Liver (tissue), 3 donors: Measurements from ENCODE around the gene MED27.

ENCODE experiments used
- EGR1 ChIP-seq, 2 donors: IDR thresholded peaks; 2 replicates each; pipeline ENCODE4 v1.6.1; 2016 to 2018; ENCODE audit warnings: antibody characterized with exemption in 2 of 2, low read depth in 2 of 2
- FOXA1 ChIP-seq: IDR thresholded peaks from 2 replicates; pipeline ENCODE4 v1.6.1; 2016; ENCODE audit warnings: antibody characterized with exemption
- MAX ChIP-seq: IDR thresholded peaks from 2 replicates; pipeline ENCODE4 v1.6.1; 2016; ENCODE audit warnings: antibody characterized with exemption
- RAD21 ChIP-seq, 2 donors: IDR thresholded peaks; 2 replicates each; pipeline ENCODE4 v1.6.1; 2016; ENCODE audit warnings: antibody characterized with exemption in 2 of 2, mild to moderate bottlenecking in 2 of 2
- TAF1 ChIP-seq: conservative IDR thresholded peaks from 2 replicates; pipeline ENCODE4 v1.6.1; 2016; ENCODE audit warnings: antibody characterized with exemption, mild to moderate bottlenecking
- TF ChIP-seq, protein P1 (sequence below): fragments of 150-350 bp; IDR thresholded peaks from 2 replicates; pipeline ENCODE4 v1.5.1; 2017; ENCODE audit warnings: improper control_type of control experiment, low read depth, low read length; ENCODE audit not compliant: missing input control
- TF ChIP-seq, protein P2 (sequence below): IDR thresholded peaks from 2 replicates; pipeline ENCODE4 v1.6.1; 2016; ENCODE audit warnings: antibody characterized with exemption, mild to moderate bottlenecking
- donor health status: healthy.
- donor health status: healthy.

DNA sequence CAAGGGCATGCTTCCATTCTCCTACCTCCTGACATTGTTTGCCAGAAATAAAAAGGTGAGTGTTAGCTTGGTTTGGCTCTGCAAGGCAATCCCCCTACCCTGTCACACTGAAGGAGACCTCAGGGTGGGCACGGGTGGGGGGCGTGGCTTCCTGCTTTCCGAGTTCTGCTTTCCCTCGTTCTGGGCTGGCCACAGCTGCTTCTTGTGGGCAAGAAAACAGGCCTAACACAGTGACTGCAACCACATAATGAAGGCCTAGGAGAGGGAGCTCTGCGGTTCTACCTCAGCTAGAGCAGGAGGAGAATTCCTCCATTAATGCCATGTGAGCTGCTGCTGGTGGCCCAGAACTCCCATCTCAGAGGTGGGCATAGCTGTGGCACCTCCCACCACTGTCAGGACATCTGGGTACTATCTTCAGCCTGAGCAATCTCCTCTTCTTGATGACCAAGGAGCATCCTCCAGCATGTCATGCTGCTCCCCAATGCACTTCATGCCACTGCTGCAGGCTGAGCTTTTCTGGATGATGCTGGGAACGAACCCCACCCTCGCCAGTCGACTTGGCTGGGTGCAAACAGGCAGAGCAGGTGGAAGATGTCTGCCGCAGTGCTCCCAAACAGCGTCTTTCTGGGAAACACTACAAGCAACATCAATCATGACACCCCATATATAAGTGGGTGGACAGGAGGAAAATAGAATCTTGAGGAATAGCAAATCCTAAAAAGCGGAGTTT lies 200.3 kb downstream of the MED27 start:
- TF ChIP-seq, protein P1, sequence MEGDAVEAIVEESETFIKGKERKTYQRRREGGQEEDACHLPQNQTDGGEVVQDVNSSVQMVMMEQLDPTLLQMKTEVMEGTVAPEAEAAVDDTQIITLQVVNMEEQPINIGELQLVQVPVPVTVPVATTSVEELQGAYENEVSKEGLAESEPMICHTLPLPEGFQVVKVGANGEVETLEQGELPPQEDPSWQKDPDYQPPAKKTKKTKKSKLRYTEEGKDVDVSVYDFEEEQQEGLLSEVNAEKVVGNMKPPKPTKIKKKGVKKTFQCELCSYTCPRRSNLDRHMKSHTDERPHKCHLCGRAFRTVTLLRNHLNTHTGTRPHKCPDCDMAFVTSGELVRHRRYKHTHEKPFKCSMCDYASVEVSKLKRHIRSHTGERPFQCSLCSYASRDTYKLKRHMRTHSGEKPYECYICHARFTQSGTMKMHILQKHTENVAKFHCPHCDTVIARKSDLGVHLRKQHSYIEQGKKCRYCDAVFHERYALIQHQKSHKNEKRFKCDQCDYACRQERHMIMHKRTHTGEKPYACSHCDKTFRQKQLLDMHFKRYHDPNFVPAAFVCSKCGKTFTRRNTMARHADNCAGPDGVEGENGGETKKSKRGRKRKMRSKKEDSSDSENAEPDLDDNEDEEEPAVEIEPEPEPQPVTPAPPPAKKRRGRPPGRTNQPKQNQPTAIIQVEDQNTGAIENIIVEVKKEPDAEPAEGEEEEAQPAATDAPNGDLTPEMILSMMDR, result no peak
- TF ChIP-seq EGR1 (IDR thresholded peaks at IDR 0.05; ENCODE audit: low read depth in 2 of 2), result no peak
- no peak for TF ChIP-seq TAF1
- no peak for TF ChIP-seq MAX
- TF ChIP-seq, protein P2, sequence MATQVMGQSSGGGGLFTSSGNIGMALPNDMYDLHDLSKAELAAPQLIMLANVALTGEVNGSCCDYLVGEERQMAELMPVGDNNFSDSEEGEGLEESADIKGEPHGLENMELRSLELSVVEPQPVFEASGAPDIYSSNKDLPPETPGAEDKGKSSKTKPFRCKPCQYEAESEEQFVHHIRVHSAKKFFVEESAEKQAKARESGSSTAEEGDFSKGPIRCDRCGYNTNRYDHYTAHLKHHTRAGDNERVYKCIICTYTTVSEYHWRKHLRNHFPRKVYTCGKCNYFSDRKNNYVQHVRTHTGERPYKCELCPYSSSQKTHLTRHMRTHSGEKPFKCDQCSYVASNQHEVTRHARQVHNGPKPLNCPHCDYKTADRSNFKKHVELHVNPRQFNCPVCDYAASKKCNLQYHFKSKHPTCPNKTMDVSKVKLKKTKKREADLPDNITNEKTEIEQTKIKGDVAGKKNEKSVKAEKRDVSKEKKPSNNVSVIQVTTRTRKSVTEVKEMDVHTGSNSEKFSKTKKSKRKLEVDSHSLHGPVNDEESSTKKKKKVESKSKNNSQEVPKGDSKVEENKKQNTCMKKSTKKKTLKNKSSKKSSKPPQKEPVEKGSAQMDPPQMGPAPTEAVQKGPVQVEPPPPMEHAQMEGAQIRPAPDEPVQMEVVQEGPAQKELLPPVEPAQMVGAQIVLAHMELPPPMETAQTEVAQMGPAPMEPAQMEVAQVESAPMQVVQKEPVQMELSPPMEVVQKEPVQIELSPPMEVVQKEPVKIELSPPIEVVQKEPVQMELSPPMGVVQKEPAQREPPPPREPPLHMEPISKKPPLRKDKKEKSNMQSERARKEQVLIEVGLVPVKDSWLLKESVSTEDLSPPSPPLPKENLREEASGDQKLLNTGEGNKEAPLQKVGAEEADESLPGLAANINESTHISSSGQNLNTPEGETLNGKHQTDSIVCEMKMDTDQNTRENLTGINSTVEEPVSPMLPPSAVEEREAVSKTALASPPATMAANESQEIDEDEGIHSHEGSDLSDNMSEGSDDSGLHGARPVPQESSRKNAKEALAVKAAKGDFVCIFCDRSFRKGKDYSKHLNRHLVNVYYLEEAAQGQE, result no peak
- TF ChIP-seq FOXA1, result no peak
- no peak for TF ChIP-seq RAD21 (IDR thresholded peaks at IDR 0.05)
